ENCODE results near the gene MTHFR. TPM values are rescaled to one million over a fixed set of nuclear protein-coding genes. Genes with fewer than 3 reads are reported as not detected.

Gene MTHFR
- total and polyA plus RNA-seq, 2 of the 8 experiments (the other 6 are each of a cell fraction or from before 2014, with no cell fraction given), result 8.7 to 18.5 TPM

- no peak overlapping the region for H4K91ac ChIP-seq (replicated peaks; ENCODE audit: insufficient read length, low read length)
- CTCF ChIA-PET (ENCODE audit: partially characterized antibody), result interaction anchor here (0.7 to 1.8 kb wide), 4 partner anchors 10 to 129 kb away, joined by 3 to 6 read pairs (median 3); partner anchors contain the start of gene C1orf167
- no peak overlapping the region for H3K4me3 ChIP-seq (ENCODE audit: extremely low read depth in 1 of 4, insufficient read depth in 2 of 4, low read depth in 3 of 4, low read length in 4 of 4)
- TF ChIP-seq SIX5 (IDR thresholded peaks at IDR 0.05; ENCODE audit: low read depth, low read length) (no peak), TBP (IDR thresholded peaks at IDR 0.05; ENCODE audit: low read depth, low read length) (no peak), TAF7 (optimal IDR thresholded peaks at IDR 0.05; ENCODE audit: borderline replicate concordance, low read depth, low read length) (no peak), CREB1 (IDR thresholded peaks at IDR 0.05) (no peak), CEBPB (IDR thresholded peaks at IDR 0.05; ENCODE audit: low read depth, low read length) (no peak), ATF2 (IDR thresholded peaks at IDR 0.05; ENCODE audit: low read length) (no peak), BCL11A (IDR thresholded peaks at IDR 0.05; ENCODE audit: low read depth in 2 of 2, low read length in 2 of 2) (no peak), RAD21 (IDR thresholded peaks at IDR 0.05 in 1 of 2, conservative IDR thresholded peaks at IDR 0.05 in 1 of 2; ENCODE audit: low read depth in 2 of 2, low read length in 2 of 2) (no peak), POLR2A (IDR thresholded peaks at IDR 0.05; ENCODE audit: control extremely low read depth in 1 of 2, low read depth in 2 of 2, low read length in 2 of 2) (no peak), BACH1 (IDR thresholded peaks at IDR 0.05; ENCODE audit: low read length) (no peak), NRF1 (IDR thresholded peaks at IDR 0.05; ENCODE audit: low read depth, low read length) (no peak), JUND (IDR thresholded peaks at IDR 0.05; ENCODE audit: low read length) (no peak)
Observed at GRCh38 chr1:11752359-11753088, 53.2 kb downstream of the MTHFR start.

More at GRCh38 chr1:11752359-11753088, 53.2 kb downstream of the MTHFR start:
- Histone ChIP-seq H4K20me1 (replicated peaks in 1 of 2; ENCODE audit: control insufficient read depth in 1 of 2, insufficient read depth in 2 of 2, low read length in 2 of 2) (peaks cover 0 to 6% of the 10 kb centered on the region in 2 experiments), H2BK20ac (ENCODE audit: low read length) (no peak overlapping the region), H2AK5ac (ENCODE audit: low read depth, low read length) (no peak overlapping the region), H3K79me2 (ENCODE audit: control insufficient read depth in 1 of 2, insufficient read depth in 2 of 2, low read length in 2 of 2) (no peaks in the 10 kb centered on the region), H3K27me3 (replicated peaks in 1 of 4; ENCODE audit: control insufficient read depth in 3 of 4, extremely low read depth in 1 of 4, insufficient read depth in 3 of 4, low read length in 3 of 4) (no peaks in the 10 kb centered on the region; a peak in 1 of 7 replicates), H2AFZ (ENCODE audit: low read length) (no peak overlapping the region), H3K9ac (replicated peaks in 1 of 4; ENCODE audit: extremely low read depth in 1 of 4, low read depth in 3 of 4, low read length in 3 of 4) (no peak overlapping the region), H2BK15ac (ENCODE audit: low read length) (no peak overlapping the region), H2BK5ac (ENCODE audit: low read depth, low read length) (no peak overlapping the region), H3K18ac (ENCODE audit: extremely low read depth, low read length) (no peak overlapping the region; the same call in 1 of the 2 replicates), H2BK12ac (ENCODE audit: low read depth, low read length) (no peak overlapping the region), H3K9me3 (ENCODE audit: insufficient read depth in 2 of 2, low read depth in 1 of 2, low read length in 1 of 2) (no peaks in the 10 kb centered on the region), H3K36me3 (ENCODE audit: control insufficient read depth in 2 of 4, insufficient read depth in 4 of 4, low read length in 3 of 4) (peaks cover 0 to 14% (median 9%) of the 10 kb centered on the region in 4 experiments; a peak in 5 of 8 replicates), H3K79me1 (ENCODE audit: low read depth, low read length) (no peaks in the 10 kb centered on the region), H3K56ac (replicated peaks; ENCODE audit: insufficient read length, low read depth, low read length) (no peak overlapping the region), H2BK120ac (replicated peaks; ENCODE audit: low read depth, low read length) (no peak overlapping the region), H3K23ac (ENCODE audit: insufficient read length) (no peak overlapping the region), H3K27ac (ENCODE audit: low read depth, low read length) (no peak overlapping the region), H4K8ac (ENCODE audit: extremely low read depth, insufficient read depth, low read length) (no peak overlapping the region), H3K23me2 (ENCODE audit: low read depth, low read length) (no peaks in the 10 kb centered on the region), H3K4me1 (replicated peaks in 1 of 4; ENCODE audit: control insufficient read depth in 3 of 4, insufficient read depth in 4 of 4, low read length in 3 of 4) (peaks cover 0 to 16% (median 5%) of the 10 kb centered on the region in 4 experiments; a peak in 5 of 7 replicates), H4K5ac (ENCODE audit: insufficient read length, low read depth, low read length) (no peak overlapping the region), H3K14ac (ENCODE audit: insufficient read length) (no peak overlapping the region), H3K4me2 (ENCODE audit: insufficient read depth in 1 of 2, low read depth in 2 of 2, low read length in 2 of 2) (no peak overlapping the region), H3K4ac (replicated peaks; ENCODE audit: insufficient read length, low read depth, low read length) (no peak overlapping the region)
- DNase-seq (ENCODE audit: low read depth in 1 of 2, low spot score in 2 of 2) (no peak), FAIRE-seq (no peak)
- POLR2A ChIA-PET (ENCODE audit: partially characterized antibody), result interaction anchor here (0.5 to 3.6 kb wide), 16 partner anchors 9 to 297 kb away, joined by 3 to 21 read pairs (median 6); partner anchors contain the start of genes AGTRAP, FBXO6 and MAD2L2
- WGBS, 2 experiments (ENCODE audit: extremely low coverage in 1 of 2, insufficient coverage in 1 of 2, insufficient read length in 1 of 2, insufficient replicate concordance in 2 of 2, low coverage in 1 of 2, low lambda C conversion rate in 2 of 2, missing lambda C conversion rate in 1 of 2), result 86% methylated on average over 14 of the region's 17 CpGs; no CpG with 5 or more reads in 1 of the 2 experiments

Data from H1 (cell line).